SK-N-SH treated with all-trans-retinoic acid at 6 μM for 48 hours (cell line): ENCODE measurements around the gene SYTL4.

ENCODE experiments used
- ATAC-seq: fragments of 200-7000 bp; cut with Tn5 transposase; 3 replicates; pipeline ENCODE4 v1.9.1; 2020; ENCODE audit warnings: mild to moderate bottlenecking, moderate library complexity
- ARNTL ChIP-seq: fragments of 450-650 bp; formaldehyde crosslinking; IDR thresholded peaks from 2 replicates; pipeline ENCODE4 v1.5.0; 2020; ENCODE audit warnings: low read depth, mild to moderate bottlenecking, moderate library complexity, borderline replicate concordance
- BACH2 ChIP-seq: fragments of 250-450 bp; sonication (Bioruptor Pico); IDR thresholded peaks from 2 replicates; pipeline ENCODE4 v1.9.0; 2021; ENCODE audit warnings: mild to moderate bottlenecking, borderline replicate concordance
- CSDC2 ChIP-seq: fragments of 250-450 bp; sonication (Bioruptor Pico); IDR thresholded peaks from 2 replicates; pipeline ENCODE4 v1.5.0; 2020; ENCODE audit warnings: mild to moderate bottlenecking, moderate library complexity
- CSRNP3 ChIP-seq: fragments of 250-450 bp; sonication (Bioruptor Pico); IDR thresholded peaks from 2 replicates; pipeline ENCODE4 v1.5.1; 2021; ENCODE audit warnings: mild to moderate bottlenecking, moderate library complexity
- ESRRG ChIP-seq: fragments of 250-450 bp; sonication (Bioruptor Pico); IDR thresholded peaks from 2 replicates; pipeline ENCODE4 v1.6.1; 2021; ENCODE audit warnings: mild to moderate bottlenecking
- GLIS3 ChIP-seq: fragments of 250-450 bp; sonication (Bioruptor Pico); IDR thresholded peaks from 2 replicates; pipeline ENCODE4 v1.5.0; 2020; ENCODE audit warnings: mild to moderate bottlenecking, moderate library complexity
- ISL1 ChIP-seq: fragments of 250-450 bp; sonication (Bioruptor Pico); IDR thresholded peaks from 2 replicates; pipeline ENCODE4 v2.1.2; 2022; ENCODE audit warnings: mild to moderate bottlenecking, moderate library complexity
- OSR1 ChIP-seq: fragments of 250-450 bp; sonication (Bioruptor Pico); IDR thresholded peaks from 2 replicates; pipeline ENCODE4 v1.8.0; 2022; ENCODE audit warnings: moderate library complexity, mild to moderate bottlenecking, inconsistent platforms
- POU6F1 ChIP-seq: fragments of 250-450 bp; sonication (Bioruptor Pico); IDR thresholded peaks from 2 replicates; pipeline ENCODE4 v1.8.0; 2021; ENCODE audit warnings: low read depth, mild to moderate bottlenecking, moderate library complexity, borderline replicate concordance
- PPARA ChIP-seq: fragments of 250-450 bp; sonication (Bioruptor Pico); IDR thresholded peaks from 2 replicates; pipeline ENCODE4 v1.5.0; 2020; ENCODE audit warnings: mild to moderate bottlenecking, borderline replicate concordance
- RARB ChIP-seq: fragments of 250-450 bp; sonication (Bioruptor Pico); IDR thresholded peaks from 2 replicates; pipeline ENCODE4 v1.8.0; 2021; ENCODE audit warnings: mild to moderate bottlenecking, moderate library complexity
- SNAI2 ChIP-seq: fragments of 250-450 bp; sonication (Bioruptor Pico); IDR thresholded peaks from 2 replicates; pipeline ENCODE4 v1.5.0; 2020; ENCODE audit warnings: mild to moderate bottlenecking, moderate library complexity
- TCF4 ChIP-seq: fragments of 250-450 bp; sonication (Bioruptor Pico); IDR thresholded peaks from 2 replicates; pipeline ENCODE4 v1.8.0; 2021; ENCODE audit warnings: mild to moderate bottlenecking, moderate library complexity, borderline replicate concordance
- TOX ChIP-seq: fragments of 250-450 bp; sonication (Bioruptor Pico); IDR thresholded peaks from 2 replicates; pipeline ENCODE4 v1.8.0; 2021; ENCODE audit warnings: mild to moderate bottlenecking, moderate library complexity, borderline replicate concordance
- ZC3H10 ChIP-seq: fragments of 250-450 bp; sonication (Bioruptor Pico); IDR thresholded peaks from 2 replicates; pipeline ENCODE4 v1.5.1; 2021; ENCODE audit warnings: mild to moderate bottlenecking, moderate library complexity
- ZFP3 ChIP-seq: fragments of 250-450 bp; sonication (Bioruptor Pico); IDR thresholded peaks from 2 replicates; pipeline ENCODE4 v1.5.0; 2020; ENCODE audit warnings: mild to moderate bottlenecking, moderate library complexity
- ZFP30 ChIP-seq: fragments of 450-650 bp; formaldehyde crosslinking; IDR thresholded peaks from 2 replicates; pipeline ENCODE4 v1.5.0; 2022; ENCODE audit warnings: mild to moderate bottlenecking, moderate library complexity
- ZNF565 ChIP-seq: fragments of 450-650 bp; formaldehyde crosslinking; conservative IDR thresholded peaks from 2 replicates; pipeline ENCODE4 v1.5.0; 2020; ENCODE audit warnings: low read depth, mild to moderate bottlenecking, moderate library complexity
- ZNF70 ChIP-seq: fragments of 450-650 bp; formaldehyde crosslinking; IDR thresholded peaks from 2 replicates; pipeline ENCODE4 v1.5.0; 2020; ENCODE audit warnings: mild to moderate bottlenecking, moderate library complexity
- ZNF8 ChIP-seq: fragments of 450-650 bp; formaldehyde crosslinking; IDR thresholded peaks from 2 replicates; pipeline ENCODE4 v1.5.0; 2020; ENCODE audit warnings: mild to moderate bottlenecking, moderate library complexity
- TF ChIP-seq, protein P1 (sequence below): fragments of 250-450 bp; sonication (Bioruptor Pico); IDR thresholded peaks from 2 replicates; pipeline ENCODE4 v1.5.1; 2020; ENCODE audit warnings: low read depth, mild to moderate bottlenecking, moderate library complexity
- TF ChIP-seq, protein P2 (sequence below): fragments of 250-450 bp; sonication (Bioruptor Pico); IDR thresholded peaks from 2 replicates; pipeline ENCODE4 v1.8.0; 2020; ENCODE audit warnings: mild to moderate bottlenecking, moderate library complexity, borderline replicate concordance
- TF ChIP-seq, protein P3 (sequence below): fragments of 250-450 bp; sonication (Bioruptor Pico); IDR thresholded peaks from 2 replicates; pipeline ENCODE4 v1.5.0; 2020; ENCODE audit warnings: mild to moderate bottlenecking, moderate library complexity

SYTL4 gene

GRCh38 chrX:100696699-100697351 lies 35.1 kb downstream of the SYTL4 start:
- TF ChIP-seq ARNTL (CRISPR knock-in tag), result no peak
- TF ChIP-seq POU6F1 (CRISPR knock-in tag), result no peak
- TF ChIP-seq TOX (CRISPR knock-in tag), result no peak
- TF ChIP-seq BACH2 (CRISPR knock-in tag), result no peak
- TF ChIP-seq GLIS3 (CRISPR knock-in tag), result no peak
- no peak for TF ChIP-seq CSRNP3 (CRISPR knock-in tag)
- no peak for TF ChIP-seq ZNF70 (CRISPR knock-in tag)
- no peak for TF ChIP-seq SNAI2
- TF ChIP-seq ZFP3, result no peak
- no peak for TF ChIP-seq ZNF565 (CRISPR knock-in tag)
- no peak for TF ChIP-seq ESRRG (CRISPR knock-in tag)
- TF ChIP-seq PPARA (CRISPR knock-in tag), result no peak
- no peak for TF ChIP-seq ZC3H10
- TF ChIP-seq CSDC2 (CRISPR knock-in tag), result no peak
- TF ChIP-seq TCF4 (CRISPR knock-in tag), result no peak
- TF ChIP-seq, protein P1, sequence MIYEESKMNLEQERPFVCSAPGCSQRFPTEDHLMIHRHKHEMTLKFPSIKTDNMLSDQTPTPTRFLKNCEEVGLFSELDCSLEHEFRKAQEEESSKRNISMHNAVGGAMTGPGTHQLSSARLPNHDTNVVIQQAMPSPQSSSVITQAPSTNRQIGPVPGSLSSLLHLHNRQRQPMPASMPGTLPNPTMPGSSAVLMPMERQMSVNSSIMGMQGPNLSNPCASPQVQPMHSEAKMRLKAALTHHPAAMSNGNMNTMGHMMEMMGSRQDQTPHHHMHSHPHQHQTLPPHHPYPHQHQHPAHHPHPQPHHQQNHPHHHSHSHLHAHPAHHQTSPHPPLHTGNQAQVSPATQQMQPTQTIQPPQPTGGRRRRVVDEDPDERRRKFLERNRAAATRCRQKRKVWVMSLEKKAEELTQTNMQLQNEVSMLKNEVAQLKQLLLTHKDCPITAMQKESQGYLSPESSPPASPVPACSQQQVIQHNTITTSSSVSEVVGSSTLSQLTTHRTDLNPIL (CRISPR knock-in tag), result no peak
- no peak for TF ChIP-seq OSR1 (CRISPR knock-in tag)
- no peak for TF ChIP-seq ZFP30 (CRISPR knock-in tag)
- no peak for TF ChIP-seq ISL1
- TF ChIP-seq, protein P2, sequence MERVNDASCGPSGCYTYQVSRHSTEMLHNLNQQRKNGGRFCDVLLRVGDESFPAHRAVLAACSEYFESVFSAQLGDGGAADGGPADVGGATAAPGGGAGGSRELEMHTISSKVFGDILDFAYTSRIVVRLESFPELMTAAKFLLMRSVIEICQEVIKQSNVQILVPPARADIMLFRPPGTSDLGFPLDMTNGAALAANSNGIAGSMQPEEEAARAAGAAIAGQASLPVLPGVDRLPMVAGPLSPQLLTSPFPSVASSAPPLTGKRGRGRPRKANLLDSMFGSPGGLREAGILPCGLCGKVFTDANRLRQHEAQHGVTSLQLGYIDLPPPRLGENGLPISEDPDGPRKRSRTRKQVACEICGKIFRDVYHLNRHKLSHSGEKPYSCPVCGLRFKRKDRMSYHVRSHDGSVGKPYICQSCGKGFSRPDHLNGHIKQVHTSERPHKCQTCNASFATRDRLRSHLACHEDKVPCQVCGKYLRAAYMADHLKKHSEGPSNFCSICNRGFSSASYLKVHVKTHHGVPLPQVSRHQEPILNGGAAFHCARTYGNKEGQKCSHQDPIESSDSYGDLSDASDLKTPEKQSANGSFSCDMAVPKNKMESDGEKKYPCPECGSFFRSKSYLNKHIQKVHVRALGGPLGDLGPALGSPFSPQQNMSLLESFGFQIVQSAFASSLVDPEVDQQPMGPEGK, result no peak
- TF ChIP-seq, all 23 proteins: peak for 0

GRCh38 chrX:100695991-100696390 lies 35.9 kb downstream of the SYTL4 start:
- ATAC-seq, result no peak
- TF ChIP-seq BACH2 (CRISPR knock-in tag), result no peak
- no peak for TF ChIP-seq ISL1
- TF ChIP-seq ESRRG (CRISPR knock-in tag), result no peak
- TF ChIP-seq, protein P3, sequence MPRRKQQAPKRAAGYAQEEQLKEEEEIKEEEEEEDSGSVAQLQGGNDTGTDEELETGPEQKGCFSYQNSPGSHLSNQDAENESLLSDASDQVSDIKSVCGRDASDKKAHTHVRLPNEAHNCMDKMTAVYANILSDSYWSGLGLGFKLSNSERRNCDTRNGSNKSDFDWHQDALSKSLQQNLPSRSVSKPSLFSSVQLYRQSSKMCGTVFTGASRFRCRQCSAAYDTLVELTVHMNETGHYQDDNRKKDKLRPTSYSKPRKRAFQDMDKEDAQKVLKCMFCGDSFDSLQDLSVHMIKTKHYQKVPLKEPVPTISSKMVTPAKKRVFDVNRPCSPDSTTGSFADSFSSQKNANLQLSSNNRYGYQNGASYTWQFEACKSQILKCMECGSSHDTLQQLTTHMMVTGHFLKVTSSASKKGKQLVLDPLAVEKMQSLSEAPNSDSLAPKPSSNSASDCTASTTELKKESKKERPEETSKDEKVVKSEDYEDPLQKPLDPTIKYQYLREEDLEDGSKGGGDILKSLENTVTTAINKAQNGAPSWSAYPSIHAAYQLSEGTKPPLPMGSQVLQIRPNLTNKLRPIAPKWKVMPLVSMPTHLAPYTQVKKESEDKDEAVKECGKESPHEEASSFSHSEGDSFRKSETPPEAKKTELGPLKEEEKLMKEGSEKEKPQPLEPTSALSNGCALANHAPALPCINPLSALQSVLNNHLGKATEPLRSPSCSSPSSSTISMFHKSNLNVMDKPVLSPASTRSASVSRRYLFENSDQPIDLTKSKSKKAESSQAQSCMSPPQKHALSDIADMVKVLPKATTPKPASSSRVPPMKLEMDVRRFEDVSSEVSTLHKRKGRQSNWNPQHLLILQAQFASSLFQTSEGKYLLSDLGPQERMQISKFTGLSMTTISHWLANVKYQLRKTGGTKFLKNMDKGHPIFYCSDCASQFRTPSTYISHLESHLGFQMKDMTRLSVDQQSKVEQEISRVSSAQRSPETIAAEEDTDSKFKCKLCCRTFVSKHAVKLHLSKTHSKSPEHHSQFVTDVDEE, result no peak
- no peak for TF ChIP-seq POU6F1 (CRISPR knock-in tag)
- no peak for TF ChIP-seq GLIS3 (CRISPR knock-in tag)
- no peak for TF ChIP-seq OSR1 (CRISPR knock-in tag)
- no peak for TF ChIP-seq TCF4 (CRISPR knock-in tag)
- no peak for TF ChIP-seq CSRNP3 (CRISPR knock-in tag)
- TF ChIP-seq ZNF565 (CRISPR knock-in tag), result no peak
- no peak for TF ChIP-seq TOX (CRISPR knock-in tag)
- no peak for TF ChIP-seq CSDC2 (CRISPR knock-in tag)
- TF ChIP-seq ZC3H10, result no peak
- no peak for TF ChIP-seq RARB
- TF ChIP-seq ZFP30 (CRISPR knock-in tag), result no peak
- TF ChIP-seq PPARA (CRISPR knock-in tag), result no peak
- no peak for TF ChIP-seq SNAI2
- no peak for TF ChIP-seq ZNF8 (CRISPR knock-in tag)
- no peak for TF ChIP-seq ZNF70 (CRISPR knock-in tag)

More at GRCh38 chrX:100696699-100697351, 35.1 kb downstream of the SYTL4 start:
- ATAC-seq, result no peak
